Measurements from ENCODE around the gene DEPDC5.

GRCh38 chr22:31952094-31952401 is 198.2 kb downstream of the DEPDC5 start:
- TF ChIP-seq TARDBP (IDR thresholded peaks at IDR 0.05): no peak
- no peak for TF ChIP-seq ZNF384 (IDR thresholded peaks at IDR 0.05)
- TF ChIP-seq HDGF (IDR thresholded peaks at IDR 0.05; ENCODE audit: borderline replicate concordance): no peak

All from HEK293T (cell line).